HFFc6 (cell line): ENCODE measurements around the gene MICALL2. TPM values are rescaled to one million over a fixed set of nuclear protein-coding genes. Genes with fewer than 3 reads are reported as not detected.

ENCODE experiments used
- DNase-seq: peaks from one replicate; pipeline ENCODE4 v3.0.0-alpha.2; 2018
- H3K27ac Mint-ChIP-seq: 2 replicates; pipeline ENCODE4 v1.8.0; 2020; ENCODE audit warnings: mild to moderate bottlenecking, mixed read lengths
- H3K27me3 Mint-ChIP-seq: 2 replicates; pipeline ENCODE4 v1.8.0; 2021; ENCODE audit warnings: mild to moderate bottlenecking, moderate library complexity, mixed read lengths; ENCODE audit not compliant: insufficient read depth
- H3K36me3 Mint-ChIP-seq: 2 replicates; pipeline ENCODE4 v1.8.0; 2021; ENCODE audit warnings: low read depth, mixed read lengths
- H3K4me1 Mint-ChIP-seq: 2 replicates; pipeline ENCODE4 v1.8.0; 2020; ENCODE audit warnings: low read depth, mixed read lengths
- H3K4me3 Mint-ChIP-seq: 2 replicates; pipeline ENCODE4 v1.8.0; 2020; ENCODE audit warnings: mild to moderate bottlenecking, moderate library complexity, mixed read lengths
- H3K9me3 Mint-ChIP-seq: 2 replicates; pipeline ENCODE4 v1.8.0; 2020; ENCODE audit warnings: mild to moderate bottlenecking, mixed read lengths
- CTCF ChIP-seq: fragments of 200-600 bp; sonication (generic); IDR thresholded peaks from 2 replicates; pipeline ENCODE4 v1.5.0; 2021; ENCODE audit warnings: antibody characterized with exemption, mild to moderate bottlenecking
- total RNA-seq, 6 experiments: library from RNA; stranded (reverse); fragmentation: NEBNext Ultra II Directional; extraction: Animal tissue kit (Norgen Biotek cat#: 25700); gene quantifications; 2 replicates in 1 of 6; 3 replicates in 5 of 6; pipeline ENCODE4 v1.2.3, GENCODE V29; 2021

MICALL2 gene
- total RNA-seq, 6 experiments from 2014 or later, result 12.1 to 24.4 (median 21.0) TPM

- H3K27me3 Mint-ChIP-seq, result peaks cover 33% of the 10 kb centered on the region
- H3K27ac Mint-ChIP-seq, result no peak overlapping the region
- no peak for TF ChIP-seq CTCF
- DNase-seq, result no peak
- H3K36me3 Mint-ChIP-seq, result no peaks in the 10 kb centered on the region
- no peak overlapping the region for H3K4me3 Mint-ChIP-seq
- H3K9me3 Mint-ChIP-seq, result peaks cover 9% of the 10 kb centered on the region
- peaks cover 3% of the 10 kb centered on the region for H3K4me1 Mint-ChIP-seq
Measured at GRCh38 chr7:1392556-1392955, 66.7 kb downstream of the MICALL2 start.

GRCh38 chr7:1391449-1391848 lies 67.8 kb downstream of the MICALL2 start:
- DNase-seq, result no peak
- TF ChIP-seq CTCF, result no peak
- no peaks in the 10 kb centered on the region for H3K4me1 Mint-ChIP-seq
- H3K27me3 Mint-ChIP-seq, result peaks cover 32% of the 10 kb centered on the region
- H3K9me3 Mint-ChIP-seq, result peaks cover 9% of the 10 kb centered on the region
- H3K4me3 Mint-ChIP-seq, result no peak overlapping the region
- no peak overlapping the region for H3K27ac Mint-ChIP-seq
- H3K36me3 Mint-ChIP-seq, result no peaks in the 10 kb centered on the region

GRCh38 chr7:1388703-1389335 lies 70.5 kb downstream of the MICALL2 start:
- no peak for DNase-seq
- Mint-ChIP-seq H3K27ac (no peak overlapping the region), H3K27me3 (peaks cover 44% of the 10 kb centered on the region), H3K4me3 (no peak overlapping the region), H3K36me3 (no peaks in the 10 kb centered on the region), H3K4me1 (no peaks in the 10 kb centered on the region), H3K9me3 (peaks cover 9% of the 10 kb centered on the region)
- no peak for TF ChIP-seq CTCF

GRCh38 chr7:1388021-1388702 lies 71.1 kb downstream of the MICALL2 start:
- DNase-seq, result no peak
- no peak overlapping the region for H3K4me3 Mint-ChIP-seq
- H3K27ac Mint-ChIP-seq, result no peak overlapping the region
- no peaks in the 10 kb centered on the region for H3K36me3 Mint-ChIP-seq
- H3K4me1 Mint-ChIP-seq, result no peaks in the 10 kb centered on the region
- peaks cover 43% of the 10 kb centered on the region for H3K27me3 Mint-ChIP-seq
- H3K9me3 Mint-ChIP-seq, result peaks cover 9% of the 10 kb centered on the region
- TF ChIP-seq CTCF, result no peak

GRCh38 chr7:1387261-1387660 lies 72.0 kb downstream of the MICALL2 start:
- no peak for DNase-seq
- H3K9me3 Mint-ChIP-seq, result peaks cover 9% of the 10 kb centered on the region
- H3K36me3 Mint-ChIP-seq, result no peaks in the 10 kb centered on the region
- no peak overlapping the region for H3K27ac Mint-ChIP-seq
- no peak for TF ChIP-seq CTCF
- H3K4me3 Mint-ChIP-seq, result no peak overlapping the region
- peaks cover 44% of the 10 kb centered on the region for H3K27me3 Mint-ChIP-seq
- no peaks in the 10 kb centered on the region for H3K4me1 Mint-ChIP-seq
